GM21529 (cell line): Measurements from ENCODE around the gene IL23R.
"Not testable (repeated sequence)": the region's sequence is repeated elsewhere in the genome, so short reads cannot be mapped to it uniquely, and the experiment has no call there.

Experiments used
- ATAC-seq: cut with Tn5 transposase; IDR thresholded peaks from one replicate; pipeline ENCODE4 v1.9.1; 2021; ENCODE audit not compliant: unreplicated experiment

Gene IL23R

GRCh38 chr1:67191668-67192520 is 25.6 kb downstream of the IL23R start:
- no peak for ATAC-seq

GRCh38 chr1:67192902-67193301 is 26.6 kb downstream of the IL23R start:
- ATAC-seq = no peak

- ATAC-seq = no peak
Measured at GRCh38 chr1:67193704-67194103, 27.4 kb downstream of the IL23R start.

GRCh38 chr1:67194209-67194863 is 28.1 kb downstream of the IL23R start:
- peak; percentile 72 for ATAC-seq

GRCh38 chr1:67200755-67201154 is 34.5 kb downstream of the IL23R start:
- no peak for ATAC-seq

DNA sequence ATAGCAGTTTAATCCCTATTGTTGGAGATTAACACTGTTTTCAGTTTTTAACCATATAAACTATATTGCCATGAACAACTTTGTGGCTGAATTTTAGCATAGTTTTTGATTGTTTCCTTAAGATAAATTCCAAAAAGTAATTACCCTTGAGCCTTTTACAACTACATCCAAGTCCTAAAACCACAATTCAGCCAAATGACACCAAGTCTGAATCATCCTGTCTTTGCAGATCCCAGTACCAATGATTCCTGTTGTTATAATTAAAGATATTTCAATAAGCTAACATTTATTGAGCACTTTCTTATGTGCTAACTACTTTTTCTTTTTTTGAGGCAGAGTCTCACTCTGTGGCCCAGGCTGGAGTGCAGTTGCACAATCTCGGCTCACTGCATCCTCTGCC is 35.6 kb downstream of the IL23R start:
- no peak for ATAC-seq

GRCh38 chr1:67204298-67204980 is 38.2 kb downstream of the IL23R start:
- no peak for ATAC-seq

- ATAC-seq = not testable (repeated sequence)
Measured at GRCh38 chr1:67207398-67207797, 41.1 kb downstream of the IL23R start.

DNA sequence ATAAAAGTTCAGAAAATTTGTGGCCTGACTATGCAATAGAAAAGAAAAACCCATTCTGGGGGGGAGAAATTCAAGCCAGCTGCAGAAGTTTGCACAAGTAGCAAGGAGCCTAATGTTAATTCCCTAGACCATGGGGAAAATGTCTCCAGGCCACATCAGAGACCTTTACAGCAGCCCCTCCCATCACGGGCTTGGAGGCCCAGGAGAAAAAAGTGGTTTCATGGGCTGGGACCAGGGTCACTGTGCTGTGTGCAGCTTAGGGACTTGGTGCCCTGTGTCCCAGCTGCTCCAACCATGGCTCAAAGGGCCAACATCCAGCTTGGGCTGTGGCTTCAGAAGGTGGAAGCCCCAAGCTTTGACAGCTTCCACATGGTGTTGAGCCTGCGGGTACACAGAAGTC is 42.0 kb downstream of the IL23R start:
- ATAC-seq = no peak

GRCh38 chr1:67209521-67209920 is 43.3 kb downstream of the IL23R start:
- ATAC-seq = no peak

DNA sequence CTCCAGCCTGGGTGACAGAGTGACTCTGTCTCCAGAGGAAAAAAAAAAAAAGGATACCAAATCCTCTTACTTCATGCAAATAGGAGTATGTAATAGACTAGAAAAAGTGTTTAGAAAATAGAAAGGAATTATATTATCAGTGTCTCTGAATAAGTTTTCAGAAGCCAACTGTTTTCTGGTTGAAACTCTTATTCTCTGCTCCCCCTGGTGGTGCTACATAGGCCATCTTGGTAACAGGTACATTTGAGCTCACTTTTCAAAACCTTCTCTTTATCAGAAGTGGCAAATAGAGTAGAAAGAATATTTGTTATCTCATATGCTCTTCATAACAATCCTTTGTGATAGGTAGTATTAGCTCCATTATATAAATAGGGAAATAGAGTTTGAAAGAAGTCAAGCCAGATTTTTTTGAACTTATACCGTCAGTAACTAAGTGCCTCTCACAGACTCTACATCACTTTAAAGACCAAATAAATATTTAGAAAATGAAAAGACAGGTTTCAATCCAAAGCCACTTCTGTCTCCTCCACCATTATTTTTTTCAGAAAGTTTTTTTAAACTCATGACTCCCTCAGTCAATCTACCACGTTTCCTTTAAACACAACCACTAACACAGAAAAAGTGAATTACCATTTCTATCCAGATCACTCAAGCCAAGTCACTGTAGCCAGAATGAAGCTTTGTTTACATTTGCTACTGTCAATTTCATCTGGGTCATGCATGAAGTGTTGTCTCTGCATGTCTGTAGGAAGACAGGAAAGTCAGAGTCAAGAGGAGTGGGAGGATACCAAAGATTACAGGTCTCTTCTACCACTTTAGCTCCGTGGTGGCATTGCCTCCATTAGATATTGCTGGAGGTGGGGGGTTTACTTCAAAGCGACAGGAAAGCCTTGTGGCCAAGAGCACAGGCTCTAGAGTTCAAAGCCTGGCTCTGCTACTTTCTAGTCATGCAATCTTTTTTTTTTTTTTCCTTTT is 45.6 kb downstream of the IL23R start:
- ATAC-seq = no peak

GRCh38 chr1:67213164-67213563 is 46.9 kb downstream of the IL23R start:
- no peak for ATAC-seq

GRCh38 chr1:67213948-67214347 is 47.7 kb downstream of the IL23R start:
- no peak for ATAC-seq

- peak; percentile 77 for ATAC-seq
Measured at GRCh38 chr1:67214420-67215174, 48.3 kb downstream of the IL23R start.

GRCh38 chr1:67216401-67216800 is 50.1 kb downstream of the IL23R start:
- no peak for ATAC-seq

DNA sequence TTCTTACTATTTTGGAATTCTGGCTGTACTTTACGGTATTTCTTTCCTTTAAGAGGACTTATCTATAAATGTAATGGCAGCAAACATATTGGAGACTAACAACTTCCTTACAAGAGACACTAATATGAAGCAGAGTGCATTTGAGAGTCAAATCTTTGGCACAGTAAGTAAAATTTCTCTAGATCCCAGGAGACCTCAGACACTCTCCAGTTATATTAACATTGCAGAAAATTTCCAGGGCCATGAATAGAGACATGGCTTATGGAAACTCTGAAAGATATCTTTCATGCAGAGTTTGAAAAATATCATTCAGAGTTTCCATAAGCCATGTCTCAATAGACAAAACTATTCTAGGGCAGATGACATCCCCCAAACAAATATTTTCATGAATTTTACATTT is 51.2 kb downstream of the IL23R start:
- ATAC-seq = no peak

DNA sequence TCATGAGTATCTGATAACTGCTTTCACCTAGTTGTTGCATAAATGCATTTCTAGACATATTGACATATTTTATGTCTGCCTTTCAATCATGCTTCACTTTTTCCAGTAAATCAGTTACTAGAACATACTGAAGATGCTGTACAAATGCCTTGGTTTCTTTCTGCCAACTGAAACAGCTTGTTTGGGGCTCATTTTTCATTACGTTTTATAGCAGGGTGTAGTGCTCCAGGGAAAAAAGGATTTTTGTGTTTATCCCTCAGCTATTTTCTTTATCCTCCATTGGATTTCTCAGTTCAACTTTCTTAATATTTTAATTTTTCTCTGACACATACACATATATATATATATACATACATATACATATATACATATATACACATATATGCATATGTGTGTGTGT is 51.7 kb downstream of the IL23R start:
- ATAC-seq = no peak

DNA sequence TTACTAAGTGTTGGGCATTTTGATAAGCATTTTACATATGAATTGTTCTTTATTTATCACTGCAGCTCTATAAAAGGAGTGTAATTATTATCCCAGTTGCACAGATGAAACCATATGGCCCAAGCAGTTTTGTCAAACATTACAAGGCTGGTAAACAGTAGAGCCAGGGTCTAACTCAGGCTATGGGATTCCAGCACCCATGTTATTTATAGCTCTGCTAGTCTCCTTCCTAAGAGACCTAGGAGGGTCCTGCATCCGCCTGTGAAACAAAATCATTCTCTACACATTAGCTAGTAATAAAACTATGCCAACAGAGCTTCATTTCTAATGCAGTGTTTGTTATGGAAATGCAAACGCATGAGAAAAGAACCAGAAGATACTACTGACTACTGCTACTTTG is 58.6 kb downstream of the IL23R start:
- ATAC-seq = no peak

DNA sequence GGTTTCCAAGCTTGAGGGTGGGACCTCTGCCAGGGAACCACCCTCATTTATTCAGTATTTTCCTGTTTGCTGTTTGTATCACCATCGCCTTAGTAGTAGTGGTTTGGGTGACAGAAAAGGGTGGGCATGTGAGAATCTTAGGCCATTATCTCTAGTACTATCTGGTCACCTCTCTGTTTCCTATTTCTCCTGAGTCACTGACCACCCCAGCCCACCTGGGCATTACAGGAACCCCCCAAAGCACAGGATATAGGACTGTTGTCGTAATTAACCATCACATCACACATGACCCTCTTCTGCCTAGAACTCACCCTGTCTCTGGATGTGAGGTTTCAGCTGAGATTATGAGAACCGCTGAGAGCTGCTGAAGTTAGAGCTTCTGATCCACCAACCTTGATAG is 60.4 kb downstream of the IL23R start:
- no peak for ATAC-seq

- ATAC-seq = no peak
Measured at GRCh38 chr1:67227196-67227595, 60.9 kb downstream of the IL23R start.
